ENCODE results near the gene DYDC2. TPM values are rescaled to one million over a fixed set of nuclear protein-coding genes. Genes with fewer than 3 reads are reported as not detected.

Gene DYDC2
- total and polyA plus RNA-seq, 9 of the 15 experiments (the other 6 are each of a cell fraction or from before 2014, with no cell fraction given): 0.06 to 0.34 (median 0.15) TPM; not detected in 5

- Histone ChIP-seq H4K20me1 (replicated peaks; ENCODE audit: control insufficient read depth, insufficient read depth, low read length) (no peaks in the 10 kb centered on the region), H3K27me3 (ENCODE audit: control insufficient read depth in 2 of 2, insufficient read depth in 2 of 2, low read length in 2 of 2) (peaks cover 4 to 25% of the 10 kb centered on the region in 2 experiments; a peak in 4 of 5 replicates), H3K4me1 (replicated peaks in 1 of 2; ENCODE audit: control insufficient read depth in 2 of 2, insufficient read depth in 2 of 2, low read length in 2 of 2) (no peaks in the 10 kb centered on the region), H3K9ac (ENCODE audit: insufficient read depth in 1 of 2, low read depth in 2 of 2, low read length in 2 of 2) (no peak overlapping the region), H3K9me1 (ENCODE audit: control insufficient read depth, insufficient read depth, low read length) (no peaks in the 10 kb centered on the region), H3K4me2 (ENCODE audit: insufficient read depth, low read length) (no peak overlapping the region), H3K36me3 (ENCODE audit: control insufficient read depth, insufficient read depth, low read length) (no peaks in the 10 kb centered on the region), H3K27ac (ENCODE audit: extremely low read depth, low read depth, low read length) (no peak overlapping the region), H3K4me3 (no peak overlapping the region), H3K79me2 (ENCODE audit: control insufficient read depth, insufficient read depth, low read length) (no peaks in the 10 kb centered on the region), H2AFZ (ENCODE audit: low read depth, low read length) (no peak overlapping the region), H3K9me3 (replicated peaks; ENCODE audit: control insufficient read depth, insufficient read depth, low read depth, low read length) (no peaks in the 10 kb centered on the region)
- POLR2A ChIA-PET: no interaction called here
- no peak for TF ChIP-seq FIP1L1 (IDR thresholded peaks at IDR 0.05; ENCODE audit: low read depth, low read length, poor library complexity, severe bottlenecking)
- no peak for TF ChIP-seq NKRF (IDR thresholded peaks at IDR 0.05; ENCODE audit: borderline replicate concordance)
- no peak for TF ChIP-seq MTA3 (IDR thresholded peaks at IDR 0.05; ENCODE audit: borderline replicate concordance)
- TF ChIP-seq POLR2A (conservative IDR thresholded peaks at IDR 0.05): no peak
- TF ChIP-seq HNRNPLL (IDR thresholded peaks at IDR 0.05; ENCODE audit: low read depth, low read length, poor library complexity, severe bottlenecking): no peak
- no peak for TF ChIP-seq FOSL1 (tag; conservative IDR thresholded peaks at IDR 0.05)
- no peak for TF ChIP-seq MYBL2 (IDR thresholded peaks at IDR 0.05; ENCODE audit: low read depth)
- TF ChIP-seq MYBL2 (CRISPR knock-in tag; IDR thresholded peaks at IDR 0.05; ENCODE audit: borderline replicate concordance): no peak
- no peak for TF ChIP-seq GATAD2A (IDR thresholded peaks at IDR 0.05)
- no peak for TF ChIP-seq CBFB (CRISPR knock-in tag; IDR thresholded peaks at IDR 0.05)
- TF ChIP-seq ZNF253 (CRISPR knock-in tag; conservative IDR thresholded peaks at IDR 0.05): no peak
- no peak for TF ChIP-seq E2F1 (CRISPR knock-in tag; IDR thresholded peaks at IDR 0.05)
- TF ChIP-seq NFYB (IDR thresholded peaks at IDR 0.05; ENCODE audit: extremely low read depth, insufficient read length): no peak
- TF ChIP-seq ZNF717 (CRISPR knock-in tag; IDR thresholded peaks at IDR 0.05): no peak
- no peak for TF ChIP-seq ZNF778 (CRISPR knock-in tag; IDR thresholded peaks at IDR 0.05)
- TF ChIP-seq HMGN3 (IDR thresholded peaks at IDR 0.05; ENCODE audit: borderline replicate concordance, extremely low read depth, insufficient read length, low read depth, low read length): no peak
- no peak for TF ChIP-seq ZNF184 (CRISPR knock-in tag; IDR thresholded peaks at IDR 0.05)
- TF ChIP-seq ZKSCAN8 (CRISPR knock-in tag; IDR thresholded peaks at IDR 0.05): no peak
- no peak for TF ChIP-seq U2AF1 (optimal IDR thresholded peaks at IDR 0.05; ENCODE audit: low read depth, low read length)
- DNase-seq (ENCODE audit: extremely low read depth in 1 of 4, low spot score in 3 of 4): no peak
- in situ Hi-C loops (cut with MboI): no loop called here
- no TSS peak for BruUV-seq (replicated peaks)
- CTCF ChIA-PET (ENCODE audit: low intra/inter-chr PET ratio): no interaction called here
- intact Hi-C loops (cut with micrococcal nuclease): no loop called here
- 0% methylated on average over 2 of the region's 2 CpGs for WGBS (ENCODE audit: insufficient coverage, low coverage, missing lambda C conversion rate)
- ATAC-seq: no peak
- FAIRE-seq: no peak
Observed at GRCh38 chr10:80373502-80373901, 16.9 kb downstream of the DYDC2 start.
